Upper lobe of left lung (tissue), 4 donors: ENCODE measurements around the gene KIF20A.

ENCODE experiments used
- CTCF ChIP-seq, 6 experiments: fragments of 450-650 bp in 4 of 6; fragments of 200-600 bp in 2 of 6; sonication (generic) in 2 of 6; IDR thresholded peaks; one replicate each; pipeline ENCODE4 v1.5.1; 2016 to 2019; ENCODE audit warnings: antibody characterized with exemption in 6 of 6
- EP300 ChIP-seq, 4 donors: sonication (generic); formaldehyde crosslinking; IDR thresholded peaks; one replicate each; pipeline ENCODE4 v1.5.1; 2017; ENCODE audit warnings: antibody characterized with exemption in 4 of 4, control low read depth in 2 of 4
- POLR2A ChIP-seq, 4 donors: fragments of 450-650 bp; IDR thresholded peaks; one replicate each; pipeline ENCODE4 v1.5.1; 2016 to 2017; ENCODE audit warnings: antibody characterized with exemption in 4 of 4, mild to moderate bottlenecking in 2 of 4
- POLR2AphosphoS5 ChIP-seq, 2 donors: sonication (generic); formaldehyde crosslinking; IDR thresholded peaks; one replicate each; pipeline ENCODE4 v1.5.1; 2017; ENCODE audit warnings: antibody characterized with exemption in 2 of 2

- TF ChIP-seq CTCF (IDR thresholded peaks at IDR 0.05) (peak in 3 of 6 experiments; percentile 35 to 42 (median 40)), POLR2AphosphoS5 (IDR thresholded peaks at IDR 0.05) (no peak), POLR2A (IDR thresholded peaks at IDR 0.05) (no peak), EP300 (IDR thresholded peaks at IDR 0.05) (no peak)
Observed at GRCh38 chr5:138180183-138180782, 1.4 kb downstream of the KIF20A start.
